GM19328 (cell line): ENCODE results near the gene BTBD6.

Source experiments
- ATAC-seq: cut with Tn5 transposase; IDR thresholded peaks from one replicate; pipeline ENCODE4 v1.9.1; 2021; ENCODE audit warnings: mild to moderate bottlenecking, moderate library complexity; ENCODE audit not compliant: unreplicated experiment

BTBD6 gene

GRCh38 chr14:105211086-105211757, 37.1 kb upstream of the BTBD6 start:
- no peak for ATAC-seq

DNA sequence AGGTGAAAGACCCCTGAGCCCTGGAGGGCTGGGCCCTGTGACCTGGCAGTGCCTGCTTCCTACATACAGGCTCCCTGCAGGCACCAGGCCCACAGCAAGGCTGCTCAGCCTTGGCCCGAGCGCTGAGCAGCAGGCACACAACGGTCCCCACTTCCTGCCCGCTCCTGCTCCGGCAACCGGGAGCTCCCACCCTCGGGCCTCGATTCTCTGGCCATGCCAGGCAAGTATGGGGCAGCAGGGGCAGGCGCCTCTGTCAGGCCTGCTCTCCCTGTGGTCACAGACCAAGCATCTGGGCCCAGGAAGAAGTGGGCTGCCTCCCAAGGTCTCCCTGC, 36.6 kb upstream of the BTBD6 start:
- ATAC-seq = no peak

DNA sequence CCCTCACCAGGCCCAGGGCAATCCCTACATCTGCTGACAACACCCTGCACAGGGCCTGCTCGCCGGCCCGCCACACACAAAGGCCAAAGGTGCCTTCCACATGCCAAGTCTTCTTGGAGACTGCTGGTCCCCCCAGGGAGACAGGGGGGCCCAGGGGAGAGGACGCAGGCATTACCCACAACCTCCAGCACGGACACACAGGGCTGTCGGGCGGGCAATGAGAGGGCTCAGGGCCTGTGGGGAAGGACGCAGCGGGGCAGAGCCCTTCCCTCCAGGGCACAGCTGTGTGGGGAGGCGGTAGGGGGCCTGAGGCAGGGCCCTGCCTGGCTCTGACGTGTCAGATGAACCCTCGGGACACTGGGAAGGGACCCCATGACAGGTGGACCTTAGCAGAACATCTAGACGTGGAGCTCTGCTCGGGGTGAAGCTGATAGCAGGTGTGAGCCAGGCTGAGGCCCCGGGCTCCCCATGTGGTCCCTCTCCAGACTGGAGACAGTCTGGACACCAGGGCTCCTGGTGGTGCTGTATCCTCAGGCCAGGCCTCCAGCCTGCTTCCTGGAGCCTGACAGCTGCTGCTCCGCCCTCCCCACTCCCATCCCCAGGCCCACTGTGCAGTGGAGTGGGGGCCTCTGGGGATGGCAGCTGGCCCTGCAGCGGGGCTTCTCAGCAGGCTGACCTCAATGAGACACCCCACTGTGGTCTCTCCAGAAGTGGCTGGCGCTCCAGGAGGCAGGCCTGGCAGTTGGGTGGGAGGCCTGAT, 35.6 kb upstream of the BTBD6 start:
- no peak for ATAC-seq

- ATAC-seq = no peak
These were observed 35.0 kb upstream of the BTBD6 start for GRCh38 chr14:105213361-105213760.

- no peak for ATAC-seq
These were observed 33.9 kb upstream of the BTBD6 start for GRCh38 chr14:105214324-105214915.

DNA sequence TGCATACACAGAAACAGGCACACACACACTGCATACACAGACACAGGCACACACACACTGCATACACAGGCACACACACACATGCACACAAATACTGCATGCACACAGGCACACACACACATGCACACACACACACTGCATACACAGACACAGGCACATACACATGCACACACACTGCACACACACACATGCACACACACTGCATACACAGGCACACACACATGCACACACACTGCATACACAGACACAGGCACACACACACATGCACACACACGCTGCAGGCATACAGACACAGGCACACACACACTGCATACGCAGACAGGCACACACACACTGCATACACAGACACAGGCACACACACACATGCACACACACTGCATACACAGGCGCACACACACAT, 32.7 kb upstream of the BTBD6 start:
- ATAC-seq = no peak

DNA sequence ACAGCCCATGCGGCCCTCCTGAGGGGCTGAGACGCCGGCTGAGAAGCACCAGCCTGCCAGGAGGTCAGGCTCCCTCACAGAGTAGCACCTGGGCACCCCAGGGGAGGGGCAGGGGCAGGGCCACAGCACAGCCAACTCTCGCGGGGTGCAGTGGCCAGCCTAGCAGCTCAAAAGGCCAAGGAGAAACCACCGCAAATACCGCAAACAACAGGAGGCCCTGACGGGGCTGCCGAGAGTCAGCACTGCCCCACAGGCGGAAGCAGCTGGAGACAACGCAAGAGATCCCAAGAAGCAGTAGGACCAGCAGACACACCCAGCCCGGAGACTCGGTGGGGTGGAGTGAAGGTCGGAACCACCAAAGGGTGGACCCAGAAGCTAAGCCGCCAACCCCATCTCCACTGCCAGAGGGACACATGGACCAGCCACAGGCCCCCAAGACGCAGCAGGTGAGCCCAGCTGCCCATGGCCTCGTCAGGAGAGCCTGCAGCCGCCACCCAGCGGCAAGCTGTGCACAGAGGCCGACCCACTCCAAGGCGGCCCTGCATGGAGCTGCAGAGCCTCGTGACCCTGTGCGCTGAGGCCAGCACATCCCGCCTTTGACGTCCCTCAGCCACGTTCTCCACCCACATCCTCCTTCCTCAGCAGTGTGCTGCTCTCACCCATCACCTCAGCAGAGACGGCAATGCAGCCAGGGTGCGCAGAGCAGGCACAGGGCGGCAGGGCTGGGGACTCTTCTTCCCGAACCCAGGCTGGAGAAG, 31.7 kb upstream of the BTBD6 start:
- ATAC-seq = no peak

- ATAC-seq = no peak
These were observed 30.6 kb upstream of the BTBD6 start for GRCh38 chr14:105217774-105218173.

GRCh38 chr14:105218611-105219010, 29.7 kb upstream of the BTBD6 start:
- ATAC-seq = no peak

DNA sequence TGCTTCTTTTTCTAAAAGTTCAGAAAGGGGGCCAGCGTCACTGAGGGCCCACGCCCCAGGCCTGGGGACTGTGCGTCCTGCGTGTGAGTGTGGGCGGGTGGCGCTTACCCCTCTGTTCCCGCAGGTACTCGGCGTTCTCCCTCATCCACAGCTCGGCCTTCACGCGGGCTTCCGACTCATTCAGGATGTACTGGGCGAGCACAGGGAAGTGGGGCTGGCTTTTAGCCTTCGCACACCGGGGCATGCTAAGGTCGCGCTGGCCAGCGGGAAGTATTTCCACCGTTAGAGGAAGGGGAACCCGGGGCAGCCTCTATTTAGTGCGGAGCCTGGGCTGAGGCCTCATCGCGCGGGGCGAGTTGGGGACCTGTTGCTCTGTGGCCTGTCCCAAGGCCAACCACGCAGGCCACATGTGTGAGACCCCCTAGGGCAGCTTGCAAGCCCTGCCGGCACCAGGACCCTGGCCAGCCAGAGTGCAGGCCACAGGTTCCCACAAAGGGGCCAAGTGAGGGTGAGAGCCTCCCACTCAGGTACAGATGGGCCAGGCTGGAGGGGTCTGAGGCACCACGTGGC, 29.2 kb upstream of the BTBD6 start:
- no peak for ATAC-seq

- ATAC-seq = no peak
These were observed 28.6 kb upstream of the BTBD6 start for GRCh38 chr14:105219753-105220152.

GRCh38 chr14:105220699-105221597, 27.4 kb upstream of the BTBD6 start:
- no peak for ATAC-seq

DNA sequence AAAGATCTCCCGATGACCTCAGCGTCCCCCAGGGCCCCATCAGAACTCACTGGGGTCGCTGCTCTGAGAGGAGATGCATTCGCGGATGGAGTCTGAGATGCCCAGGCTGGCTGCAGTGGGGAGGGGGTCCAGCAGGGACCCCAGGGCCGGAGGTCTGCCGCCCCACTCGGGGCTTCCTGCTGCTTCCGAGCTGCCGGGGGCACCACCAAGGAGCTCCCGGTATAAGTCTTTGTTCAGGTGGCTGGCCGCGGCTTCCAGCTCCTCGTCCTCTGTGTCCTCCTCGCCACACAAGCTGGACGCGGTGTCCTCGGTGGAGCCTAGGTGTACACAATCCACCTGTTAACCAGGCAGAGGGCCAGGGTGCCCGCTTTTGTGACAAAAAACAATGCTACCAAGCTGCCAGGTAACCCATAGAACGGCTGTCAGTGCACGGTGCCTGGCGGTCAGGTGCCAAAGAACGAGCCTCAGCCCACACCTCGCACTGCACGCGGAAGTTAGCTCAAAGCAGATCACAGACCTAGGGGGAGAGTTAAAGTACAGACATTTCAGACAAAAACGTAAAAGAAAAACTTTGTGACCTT, 26.6 kb upstream of the BTBD6 start:
- ATAC-seq = no peak

DNA sequence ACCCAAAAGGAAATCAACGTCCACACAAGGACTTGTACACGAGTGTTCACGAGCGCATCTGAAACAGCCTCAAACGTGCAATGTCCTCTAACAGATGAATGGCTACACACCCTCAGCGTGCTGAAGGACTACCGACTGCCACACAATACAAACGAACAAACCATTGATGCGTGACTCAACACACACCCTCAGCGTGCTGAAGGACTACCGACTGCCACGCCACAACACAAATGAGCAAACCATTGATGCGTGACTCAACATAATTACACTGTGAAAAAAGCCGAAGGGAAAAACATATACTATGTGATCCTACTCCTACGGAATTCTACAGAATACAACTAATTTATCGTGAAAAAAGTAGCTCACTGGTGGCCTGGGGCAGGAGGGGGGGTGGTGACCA, 25.1 kb upstream of the BTBD6 start:
- no peak for ATAC-seq

GRCh38 chr14:105223770-105224544, 24.4 kb upstream of the BTBD6 start:
- ATAC-seq = no peak

- no peak for ATAC-seq
These were observed 23.3 kb upstream of the BTBD6 start for GRCh38 chr14:105224845-105225570.

DNA sequence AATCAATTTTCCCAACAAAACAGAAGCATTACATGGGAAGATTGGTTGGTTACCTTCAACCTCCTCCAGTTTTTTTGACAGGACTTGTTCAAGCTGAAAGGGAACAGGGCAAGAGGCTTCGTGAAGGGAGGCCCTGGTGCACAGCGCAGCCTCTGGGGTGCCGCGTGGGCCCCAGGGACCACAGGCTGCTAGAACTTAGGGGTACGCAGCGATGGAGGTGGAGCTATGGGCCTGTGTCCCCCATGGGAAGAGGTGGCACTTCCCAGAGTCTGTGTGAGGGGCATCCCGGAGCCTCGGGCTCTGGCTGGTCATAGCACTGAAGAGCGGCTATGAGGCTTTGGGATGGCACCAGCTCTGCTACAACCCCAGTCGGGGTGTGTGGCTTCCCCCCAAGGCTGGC, 22.1 kb upstream of the BTBD6 start:
- ATAC-seq = no peak

GRCh38 chr14:105227346-105227745, 21.0 kb upstream of the BTBD6 start:
- no peak for ATAC-seq

DNA sequence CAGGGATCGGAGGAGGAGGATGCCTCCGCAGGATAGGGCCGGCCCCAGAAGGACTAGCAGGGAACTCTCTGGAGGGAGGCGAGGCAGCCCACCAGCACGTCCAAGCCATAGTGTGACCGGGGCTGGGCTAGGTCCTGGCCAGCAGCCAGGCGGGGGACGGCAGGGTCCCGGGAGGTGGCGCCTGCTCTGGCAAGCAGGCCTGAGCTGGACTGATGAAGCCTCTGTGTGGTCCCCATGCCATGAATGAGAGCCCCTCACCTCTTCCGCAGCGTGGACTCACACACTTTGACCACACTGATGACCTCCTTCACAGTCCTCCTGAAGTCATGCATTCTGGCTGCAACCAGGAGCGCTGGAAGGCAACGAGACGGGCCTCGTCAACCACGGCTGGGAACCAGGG, 19.8 kb upstream of the BTBD6 start:
- no peak for ATAC-seq
